GM04504 (cell line): ENCODE data around the gene PSTK.

Experiments used
- DNase-seq: peaks from one replicate; pipeline ENCODE4 v3.0.0-alpha.2; 2012; ENCODE audit warnings: low read depth

Gene PSTK

DNA sequence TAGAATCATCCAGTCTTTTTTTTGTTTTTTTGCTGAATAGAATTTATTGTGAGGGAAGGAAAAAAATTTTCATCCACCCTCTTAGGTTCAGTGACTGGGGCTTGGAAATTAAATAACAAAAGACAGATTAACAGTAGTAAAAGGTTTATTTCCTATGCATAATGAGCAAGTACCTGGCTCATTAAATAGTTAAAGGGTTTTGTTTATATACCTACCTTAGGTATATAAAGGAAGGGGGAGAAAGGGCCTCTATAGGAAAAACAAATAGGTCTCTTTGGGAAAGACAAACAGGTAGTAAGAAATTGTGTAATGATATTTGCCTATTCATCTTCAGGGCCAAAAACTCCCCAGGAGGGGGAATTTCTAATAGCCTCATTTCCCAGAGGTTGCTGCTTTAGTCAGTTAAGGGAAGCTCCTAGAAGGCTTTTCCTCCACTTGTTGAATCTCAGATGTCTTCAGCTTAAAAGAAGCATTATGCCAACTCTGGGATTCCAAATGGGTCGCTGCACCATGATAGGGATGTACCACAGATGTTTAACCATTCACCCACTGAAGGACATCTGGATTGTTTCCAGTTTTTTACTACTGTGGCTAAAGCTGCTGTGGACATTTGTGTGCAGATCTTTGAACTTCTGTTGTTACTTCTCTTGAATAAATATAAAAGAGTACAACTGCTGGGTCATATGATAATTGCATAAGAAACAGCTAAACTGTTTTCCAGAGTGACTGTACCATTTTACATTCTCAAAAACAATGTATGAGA lies 39.9 kb downstream of the PSTK start:
- no peak for DNase-seq

DNA sequence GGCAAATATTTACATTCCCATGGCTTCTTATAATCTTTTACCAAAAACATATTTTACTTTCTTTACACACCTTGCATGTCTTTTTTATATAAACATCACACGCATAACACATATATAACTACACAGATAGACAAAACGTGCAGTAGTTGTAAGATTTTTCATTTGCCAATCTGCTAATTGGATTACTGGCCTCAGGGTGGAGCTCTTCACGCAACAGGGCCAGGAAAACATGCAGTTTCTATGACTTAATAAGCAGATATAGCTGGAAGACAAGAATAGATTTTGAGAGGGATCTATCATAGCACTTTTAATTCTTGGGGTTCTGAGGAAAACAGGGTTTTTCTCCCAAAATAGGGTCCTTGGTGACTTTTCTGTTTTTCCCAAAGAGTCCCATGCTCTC lies 41.3 kb downstream of the PSTK start:
- DNase-seq: no peak

- no peak for DNase-seq
Observed at GRCh38 chr10:123024540-123024939, 44.3 kb downstream of the PSTK start.

GRCh38 chr10:123026302-123026701 lies 46.1 kb downstream of the PSTK start:
- no peak for DNase-seq

DNA sequence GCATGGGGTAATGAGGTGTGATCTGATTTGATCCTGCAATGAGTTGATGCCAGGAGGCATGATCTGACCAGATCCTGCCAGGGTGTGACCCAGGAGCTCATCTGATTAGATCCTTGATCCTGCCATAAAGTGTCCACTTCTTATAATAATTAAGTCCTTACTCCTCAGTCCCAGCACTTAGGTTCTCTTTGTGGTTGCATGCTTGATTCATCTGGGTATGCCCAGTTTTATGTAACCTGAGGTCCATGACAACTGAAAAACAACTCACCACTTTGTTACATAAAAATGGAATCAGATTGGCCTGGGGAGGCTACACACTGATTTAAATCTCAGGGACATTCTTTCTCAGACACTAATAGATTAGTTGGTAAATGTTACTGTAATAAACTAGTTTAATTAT lies 47.7 kb downstream of the PSTK start:
- no peak for DNase-seq

- no peak for DNase-seq
Observed at GRCh38 chr10:123031124-123031523, 50.9 kb downstream of the PSTK start.

DNA sequence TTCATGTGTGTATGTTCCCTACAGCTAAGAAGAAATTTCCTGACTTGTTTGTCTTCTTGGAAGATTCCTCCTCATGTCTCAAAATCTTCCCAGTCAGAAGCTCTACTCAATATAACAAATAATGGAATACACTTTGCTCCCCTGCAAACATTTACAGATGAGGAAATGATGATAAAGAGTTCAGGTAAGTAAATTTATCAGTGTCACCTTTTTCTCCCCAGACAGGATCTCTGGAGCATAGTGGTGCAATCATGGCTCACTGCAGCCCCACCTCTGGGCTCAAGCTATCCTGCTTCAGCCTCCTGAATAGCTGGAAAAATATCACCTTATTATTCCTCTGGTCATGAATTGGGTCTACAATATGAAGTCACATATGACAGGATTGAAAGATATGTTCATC lies 54.1 kb downstream of the PSTK start:
- DNase-seq: no peak

DNA sequence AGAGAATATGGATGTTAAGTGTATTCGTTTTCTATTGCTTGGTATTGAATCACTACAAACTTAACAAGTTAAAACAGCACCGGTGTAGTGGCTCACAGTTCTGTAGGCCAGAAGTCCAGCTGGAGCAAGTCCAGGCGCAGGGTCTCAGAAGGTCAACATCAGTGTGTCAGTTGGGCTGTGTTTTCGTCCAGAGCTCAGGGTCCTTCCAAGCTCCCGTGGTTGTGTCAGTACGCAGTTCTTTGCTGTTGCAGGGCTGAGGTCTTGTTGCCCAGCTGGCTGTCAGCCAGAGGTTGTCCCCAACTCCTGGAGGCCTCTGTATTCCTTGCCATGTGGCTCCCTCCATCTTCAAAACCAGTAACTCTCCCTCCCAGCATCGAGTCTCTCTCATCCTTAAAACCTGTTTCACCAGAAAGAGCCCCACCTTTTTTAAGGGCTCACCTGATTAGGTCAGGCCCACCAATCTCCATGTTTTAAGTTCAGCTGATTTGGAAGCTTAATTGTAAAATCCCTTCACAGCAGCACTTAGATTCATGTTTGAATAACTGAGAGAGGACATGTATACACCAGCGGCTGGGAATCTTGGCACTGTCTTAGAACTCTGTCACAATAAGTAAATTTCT lies 55.4 kb downstream of the PSTK start:
- DNase-seq: no peak

GRCh38 chr10:123038782-123039631 lies 58.8 kb downstream of the PSTK start:
- DNase-seq: no peak

- DNase-seq: no peak
Observed at GRCh38 chr10:123039632-123039930, 59.4 kb downstream of the PSTK start.
